H1 (cell line): ENCODE results near the gene EEF1A2. TPM values are rescaled to one million over a fixed set of nuclear protein-coding genes. Genes with fewer than 3 reads are reported as not detected.

Experiments
- CTCF ChIA-PET: fragments of 300-600 bp; sonication (Branson Sonifier 250); formaldehyde crosslinking; loops from one replicate; lab custom pipeline; 2021; ENCODE audit not compliant: partially characterized antibody; lab: Charles Lee
- POLR2A ChIA-PET: fragments of 300-600 bp; sonication (Branson Sonifier 250); formaldehyde crosslinking; loops from one replicate; lab custom pipeline; 2021; ENCODE audit warnings: inconsistent platforms; ENCODE audit not compliant: partially characterized antibody; lab: Charles Lee
- DNase-seq, 2 experiments: peaks; one replicate each; pipeline versions ENCODE4 v3.0.0 to v3.0.0-alpha.2; 2010 to 2022; ENCODE audit warnings: low spot score in 2 of 2, low read depth in 1 of 2, mixed read lengths in 1 of 2
- FAIRE-seq: peaks from 2 replicates; lab custom pipeline; 2011; peaks lifted over from hg19 to GRCh38; lab: Jason Lieb, UNC
- H2AFZ ChIP-seq: 2 replicates; pipeline ENCODE4 v1.8.1; 2012; ENCODE audit warnings: low read length, inconsistent platforms
- H2AK5ac ChIP-seq: 2 replicates; pipeline ENCODE4 v1.6.1; 2013; ENCODE audit warnings: low read depth, low read length
- H2BK120ac ChIP-seq: replicated peaks from 2 replicates; pipeline ENCODE3; 2013; ENCODE audit warnings: low read depth, low read length, inconsistent platforms
- H2BK12ac ChIP-seq: 2 replicates; pipeline ENCODE4 v1.6.1; 2013; ENCODE audit warnings: low read depth, low read length
- H2BK15ac ChIP-seq: 2 replicates; pipeline ENCODE4 v1.6.1; 2013; ENCODE audit warnings: low read length
- H2BK20ac ChIP-seq: 2 replicates; pipeline ENCODE4 v1.6.1; 2013; ENCODE audit warnings: low read length
- H2BK5ac ChIP-seq: 2 replicates; pipeline ENCODE4 v1.6.1; 2013; ENCODE audit warnings: low read depth, low read length
- H3K14ac ChIP-seq: 2 replicates; pipeline ENCODE4 v1.6.1; 2013; ENCODE audit warnings: inconsistent platforms; ENCODE audit not compliant: insufficient read length
- H3K18ac ChIP-seq: 2 replicates; pipeline ENCODE4 v1.6.1; 2013; ENCODE audit warnings: low read length; ENCODE audit errors: extremely low read depth
- H3K23ac ChIP-seq: 2 replicates; pipeline ENCODE4 v1.6.1; 2013; ENCODE audit warnings: inconsistent platforms; ENCODE audit not compliant: insufficient read length
- H3K23me2 ChIP-seq: 2 replicates; pipeline ENCODE4 v1.6.1; 2013; ENCODE audit warnings: low read depth, low read length
- H3K27ac ChIP-seq: 2 replicates; pipeline ENCODE4 v1.6.1; 2011; ENCODE audit warnings: low read depth, low read length, inconsistent platforms
- H3K27me3 ChIP-seq, 4 experiments: replicated peaks in 1 of 4; 1 replicate in 1 of 4; 2 replicates in 3 of 4; pipeline versions ENCODE4 v1.6.1 to v1.8.1; 2011 to 2013; ENCODE audit warnings: low read length in 3 of 4, mild to moderate bottlenecking in 3 of 4, inconsistent platforms in 2 of 4, mixed read lengths in 2 of 4, moderate library complexity in 1 of 4; ENCODE audit not compliant: control insufficient read depth in 3 of 4, insufficient read depth in 3 of 4; ENCODE audit errors: extremely low read depth in 1 of 4
- H3K36me3 ChIP-seq, 4 experiments: 2 replicates each; pipeline versions ENCODE4 v1.6.1 to v1.8.1; 2011 to 2013; ENCODE audit warnings: mild to moderate bottlenecking in 4 of 4, low read length in 3 of 4, moderate library complexity in 2 of 4, control low read depth in 1 of 4, inconsistent platforms in 1 of 4; ENCODE audit not compliant: insufficient read depth in 4 of 4, control insufficient read depth in 2 of 4
- H3K4ac ChIP-seq: replicated peaks from 2 replicates; pipeline ENCODE3; 2013; ENCODE audit warnings: low read length, low read depth, mixed read lengths, inconsistent platforms; ENCODE audit not compliant: insufficient read length
- H3K4me1 ChIP-seq, 4 experiments: replicated peaks in 1 of 4; 1 replicate in 1 of 4; 2 replicates in 3 of 4; pipeline versions ENCODE4 v1.6.1 to v1.8.1; 2011 to 2013; ENCODE audit warnings: low read length in 3 of 4, inconsistent platforms in 2 of 4, mixed read lengths in 1 of 4; ENCODE audit not compliant: insufficient read depth in 4 of 4, control insufficient read depth in 3 of 4
- H3K4me2 ChIP-seq, 2 experiments: 2 replicates each; pipeline versions ENCODE4 v1.6.1 to v1.8.1; 2011 to 2013; ENCODE audit warnings: low read depth in 2 of 2, low read length in 2 of 2, control low read depth in 1 of 2, inconsistent platforms in 1 of 2, mild to moderate bottlenecking in 1 of 2; ENCODE audit not compliant: insufficient read depth in 1 of 2
- H3K4me3 ChIP-seq, 4 experiments: fragments of 200-600, 300-600 bp in 1 of 4; sonication (generic), shearing (Covaris generic), sonication (Bioruptor Twin) in 1 of 4; 2 replicates each; pipeline versions ENCODE4 v1.5.1 to v1.8.1; 2011 to 2016; ENCODE audit warnings: low read length in 4 of 4, low read depth in 3 of 4, control low read depth in 2 of 4, inconsistent platforms in 2 of 4, mild to moderate bottlenecking in 2 of 4, mixed read lengths in 1 of 4, moderate library complexity in 1 of 4; ENCODE audit not compliant: insufficient read depth in 2 of 4; ENCODE audit errors: extremely low read depth in 1 of 4
- H3K56ac ChIP-seq: replicated peaks from 2 replicates; pipeline ENCODE3; 2013; ENCODE audit warnings: low read depth, mild to moderate bottlenecking, mixed read lengths, low read length, inconsistent platforms; ENCODE audit not compliant: insufficient read length
- H3K79me1 ChIP-seq: 2 replicates; pipeline ENCODE4 v1.6.1; 2013; ENCODE audit warnings: low read depth, low read length, control low read depth
- H3K79me2 ChIP-seq, 2 experiments: 2 replicates each; pipeline versions ENCODE4 v1.6.1 to v1.8.1; 2012 to 2013; ENCODE audit warnings: low read length in 2 of 2, mild to moderate bottlenecking in 2 of 2, inconsistent platforms in 1 of 2; ENCODE audit not compliant: insufficient read depth in 2 of 2, control insufficient read depth in 1 of 2
- H3K9ac ChIP-seq, 4 experiments: replicated peaks in 1 of 4; 1 replicate in 1 of 4; 2 replicates in 3 of 4; pipeline versions ENCODE4 v1.6.1 to v1.8.1; 2011 to 2013; ENCODE audit warnings: low read depth in 3 of 4, low read length in 3 of 4, control low read depth in 2 of 4, mild to moderate bottlenecking in 2 of 4, moderate library complexity in 2 of 4, inconsistent platforms in 1 of 4; ENCODE audit errors: extremely low read depth in 1 of 4
- H3K9me3 ChIP-seq, 2 experiments: 2 replicates each; pipeline versions ENCODE4 v1.6.1 to v1.8.1; 2012 to 2013; ENCODE audit warnings: mild to moderate bottlenecking in 2 of 2, moderate library complexity in 2 of 2, control low read depth in 1 of 2, inconsistent platforms in 1 of 2, low read depth in 1 of 2, low read length in 1 of 2, mixed read lengths in 1 of 2; ENCODE audit not compliant: insufficient read depth in 2 of 2
- H4K20me1 ChIP-seq, 2 experiments: replicated peaks in 1 of 2; 2 replicates each; pipeline versions ENCODE3 to v1.8.1; 2011 to 2013; ENCODE audit warnings: inconsistent platforms in 2 of 2, low read length in 2 of 2, mild to moderate bottlenecking in 1 of 2; ENCODE audit not compliant: insufficient read depth in 2 of 2, control insufficient read depth in 1 of 2
- H4K5ac ChIP-seq: 2 replicates; pipeline ENCODE4 v1.6.1; 2013; ENCODE audit warnings: low read length, low read depth, mixed read lengths, inconsistent platforms; ENCODE audit not compliant: insufficient read length
- H4K8ac ChIP-seq: 2 replicates; pipeline ENCODE4 v1.8.0; 2013; ENCODE audit warnings: mild to moderate bottlenecking, moderate library complexity, low read length, inconsistent platforms; ENCODE audit not compliant: insufficient read depth; ENCODE audit errors: extremely low read depth
- H4K91ac ChIP-seq: replicated peaks from 2 replicates; pipeline ENCODE3; 2013; ENCODE audit warnings: low read length, mixed read lengths, inconsistent platforms; ENCODE audit not compliant: insufficient read length
- POLR2AphosphoS5 ChIP-seq: IDR thresholded peaks from 2 replicates; pipeline ENCODE4 v1.6.1; 2011; ENCODE audit warnings: low read depth, low read length
- WGBS, 2 experiments: shearing (Covaris generic) in 1 of 2; methylation state at CpG; one replicate each; pipeline versions ENCODE4 v1.1.6 to v1.1.7; 2013 to 2015; ENCODE audit warnings: low lambda C conversion rate in 2 of 2, mixed read lengths in 2 of 2, inconsistent platforms in 1 of 2, low coverage in 1 of 2, missing lambda C conversion rate in 1 of 2; ENCODE audit not compliant: insufficient replicate concordance in 2 of 2, insufficient coverage in 1 of 2, insufficient read length in 1 of 2; ENCODE audit errors: extremely low coverage in 1 of 2, missing lambda C conversion rate in 1 of 2; 5-methylcytosine and 5-hydroxymethylcytosine counted together
- polyA plus RNA-seq, 7 experiments: library from polyadenylated mRNA; depleted of rRNA in 3 of 7; stranded (reverse) in 5 of 7; unstranded in 2 of 7; fragments of >200 nt in 5 of 7; fragments of 200-250 nt in 2 of 7; gene quantifications; 1 replicate in 5 of 7; 2 replicates in 1 of 7; 4 replicates in 1 of 7; pipeline versions ENCODE4 v1.2.1 to v1.2.3, GENCODE V29; 2011 to 2013; ENCODE audit warnings: missing spikeins in 2 of 7, mixed read lengths in 2 of 7
- total RNA-seq: library from RNA; stranded (reverse); fragmentation: NEBNext Ultra II Directional; extraction: Animal tissue kit (Norgen Biotek cat#: 25700); gene quantifications from 2 replicates; pipeline ENCODE4 v1.2.1, GENCODE V29; 2021

The EEF1A2 gene
- total and polyA plus RNA-seq, 2 of the 8 experiments (the other 6 are each of a cell fraction or from before 2014, with no cell fraction given), result 7.4 to 25.8 TPM

- ChIA-PET CTCF (interaction anchor here (1.2 kb wide), 1 partner anchor 9 kb away, joined by 3 read pairs; no protein-coding TSS in a partner anchor), POLR2A (interaction anchor here (0.6 to 1.3 kb wide), 5 partner anchors 11 to 422 kb away, joined by 3 to 6 read pairs (median 4); no protein-coding TSS in a partner anchor)
- H3K4me2 ChIP-seq, result no peak overlapping the region
- no peak overlapping the region for H3K14ac ChIP-seq
- H2BK120ac ChIP-seq, result no peak overlapping the region
- no peak overlapping the region for H4K91ac ChIP-seq
- H4K5ac ChIP-seq, result no peak overlapping the region
- no peak overlapping the region for H3K27ac ChIP-seq
- peaks cover 7% of the 10 kb centered on the region; the same call in 1 of the 2 replicates for H3K79me1 ChIP-seq
- H3K18ac ChIP-seq, result no peak overlapping the region
- H3K23me2 ChIP-seq, result peaks cover 7% of the 10 kb centered on the region; the same call in 1 of the 2 replicates
- H3K79me2 ChIP-seq, result peaks cover 0 to 4% of the 10 kb centered on the region in 2 experiments; a peak in 1 of 4 replicates
- no peak overlapping the region for H3K9ac ChIP-seq
- no peak overlapping the region for H2BK15ac ChIP-seq
- H2AK5ac ChIP-seq, result no peak overlapping the region
- H3K36me3 ChIP-seq, result peaks cover 0 to 14% (median 0%) of the 10 kb centered on the region in 4 experiments; a peak in 2 of 8 replicates
- WGBS, 2 experiments, result 91% methylated on average over 3 of the region's 3 CpGs; no CpG with 5 or more reads in 1 of the 2 experiments
- H3K4me1 ChIP-seq, result peaks cover 0 to 10% (median 3%) of the 10 kb centered on the region in 4 experiments; a peak in 3 of 7 replicates
- no peak overlapping the region for H3K4me3 ChIP-seq
- H3K4ac ChIP-seq, result no peak overlapping the region
- H4K8ac ChIP-seq, result no peak overlapping the region
- no peak overlapping the region for H2AFZ ChIP-seq
- peaks cover 3 to 14% of the 10 kb centered on the region in 2 experiments for H4K20me1 ChIP-seq
- no peak for FAIRE-seq
- no peaks in the 10 kb centered on the region for H3K27me3 ChIP-seq
- H2BK20ac ChIP-seq, result no peak overlapping the region
- DNase-seq, result no peak
- H3K9me3 ChIP-seq, result no peaks in the 10 kb centered on the region
- H3K56ac ChIP-seq, result no peak overlapping the region
- H2BK12ac ChIP-seq, result no peak overlapping the region
- no peak overlapping the region for H2BK5ac ChIP-seq
- no peak overlapping the region for H3K23ac ChIP-seq
- 0 out of 2 replicates have a peak, but pooled peaks have one; percentile 8 for TF ChIP-seq POLR2AphosphoS5
Observed at GRCh38 chr20:63525185-63525584, 26.3 kb upstream of the EEF1A2 start.
